ENCODE data around the gene NKAIN2.

- no peak for TF ChIP-seq CTCF (IDR thresholded peaks at IDR 0.05; ENCODE audit: insufficient read depth, low read length, poor library complexity, severe bottlenecking)
- TF ChIP-seq EZH2phosphoT487 (conservative IDR thresholded peaks at IDR 0.05; ENCODE audit: low read length), result no peak
Measured at GRCh38 chr6:124780623-124781022, 977.0 kb downstream of the NKAIN2 start.
